Subcutaneous adipose tissue (tissue), 4 donors: ENCODE data around the gene LETM1. TPM values are rescaled to one million over a fixed set of nuclear protein-coding genes. Genes with fewer than 3 reads are reported as not detected.

Experiments
- CTCF ChIP-seq: fragments of 450-650 bp; IDR thresholded peaks from one replicate; pipeline ENCODE4 v1.5.1; 2016; ENCODE audit warnings: low read depth, mild to moderate bottlenecking, control low read depth, antibody characterized with exemption, moderate library complexity
- total RNA-seq, 4 donors: library from RNA; depleted of rRNA; stranded (reverse); fragments of >200 nt; gene quantifications; one replicate each; pipeline ENCODE4 v1.1.0, GENCODE V29; 2016

The LETM1 gene
- total RNA-seq, 4 donors from 2014 or later: 26.9 to 88.9 (median 30.0) TPM

- TF ChIP-seq CTCF: no peak
Observed at GRCh38 chr4:1765409-1766072, 90.4 kb downstream of the LETM1 start.

- TF ChIP-seq CTCF: no peak
Observed at GRCh38 chr4:1764670-1765069, 91.3 kb downstream of the LETM1 start.

GRCh38 chr4:1763550-1764080 is 92.3 kb downstream of the LETM1 start:
- no peak for TF ChIP-seq CTCF

DNA sequence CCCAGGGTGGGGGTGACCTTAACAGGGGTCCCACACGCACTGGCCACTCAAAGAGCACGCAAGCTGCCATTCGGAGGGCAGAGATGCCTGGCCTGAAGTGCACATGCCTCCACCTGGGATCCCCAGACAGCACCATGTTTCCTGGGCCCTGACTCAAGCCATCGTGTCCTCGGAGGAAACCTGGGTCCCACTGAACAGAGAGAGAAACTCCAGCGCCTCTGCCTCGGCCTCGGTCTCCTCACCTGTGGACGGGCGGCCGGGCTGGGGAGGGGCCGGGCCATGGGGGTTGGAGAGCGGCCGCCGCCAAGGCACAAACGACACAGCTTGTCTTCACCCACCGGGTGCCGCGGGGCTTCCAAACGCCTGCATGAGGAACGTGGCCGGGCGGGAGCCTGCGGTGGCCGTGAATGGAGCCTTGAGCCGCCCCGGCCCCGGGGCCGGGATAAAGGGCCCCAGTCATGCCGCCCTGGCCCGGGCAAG is 92.8 kb downstream of the LETM1 start:
- no peak for TF ChIP-seq CTCF

DNA sequence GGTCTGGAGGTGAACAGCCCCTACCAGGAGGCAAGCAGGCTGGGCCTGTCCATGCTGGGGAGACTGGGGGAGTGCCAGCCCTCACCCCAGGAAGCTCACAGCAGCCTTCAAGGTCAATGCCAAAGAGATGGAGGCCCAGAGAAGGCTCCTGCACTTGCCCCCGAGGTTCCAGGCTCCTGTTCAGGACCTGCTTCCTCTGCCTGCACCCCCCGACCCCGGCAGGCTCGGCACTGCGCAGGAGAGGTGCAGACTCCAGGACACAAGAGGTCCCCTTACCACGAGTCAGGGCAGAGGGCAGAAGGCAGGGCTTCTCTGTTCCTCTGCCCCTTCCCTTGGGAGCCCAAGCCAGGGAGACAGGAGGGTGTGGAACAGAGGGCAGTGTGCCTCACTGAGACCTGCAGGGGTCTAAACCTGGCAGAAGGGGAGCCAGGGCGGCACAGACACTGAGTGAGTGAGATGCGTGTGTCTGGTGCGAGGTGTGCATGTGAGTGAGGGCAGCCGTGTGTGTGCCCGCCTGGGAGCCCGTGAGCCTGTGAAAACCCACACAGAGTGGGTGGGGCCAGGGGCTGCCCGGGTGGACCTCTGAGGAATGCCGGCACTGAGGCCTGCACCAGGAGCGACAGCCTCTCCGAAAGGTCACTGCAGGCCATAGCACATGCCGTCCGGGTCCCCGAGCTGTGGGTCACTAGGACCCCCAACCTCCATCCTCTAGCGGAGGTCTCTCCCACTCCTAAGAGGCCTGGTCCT is 93.5 kb downstream of the LETM1 start:
- TF ChIP-seq CTCF: no peak

Other genes starting within 250 kb of the LETM1 start
- gene FAM53A, start 171.8 kb downstream of the LETM1 start, total RNA-seq: 1 to 10 TPM; 1.5 to 5.9 (median 3.8) TPM
- gene SLBP, start 143.8 kb downstream of the LETM1 start, total RNA-seq: 10 to 100 TPM; 33.2 to 41.1 (median 37.0) TPM
- 10 to 100 TPM; 21.0 to 65.4 (median 30.4) TPM for gene TMEM129, start 134.8 kb downstream of the LETM1 start, total RNA-seq
- gene TACC3, start 134.6 kb downstream of the LETM1 start, total RNA-seq: 10 to 100 TPM in 3 of 4 donors, 1 to 10 TPM in 1; 3.9 to 18.1 (median 15.4) TPM
- gene FGFR3, start 62.9 kb downstream of the LETM1 start, total RNA-seq: 1 to 10 TPM in 1 of 4 donors, under 1 TPM in 2, not detected in 1; 0.22 to 1.3 (median 0.94) TPM
- 10 to 100 TPM; 22.3 to 49.9 (median 33.7) TPM for gene NSD2, start 15.2 kb upstream of the LETM1 start, total RNA-seq
- gene NELFA, start 152.8 kb upstream of the LETM1 start, total RNA-seq: 10 to 100 TPM in 3 of 4 donors, 1 to 10 TPM in 1; 7.8 to 30.5 (median 16.3) TPM
- 100 to 1,000 TPM in 1 of 4 donors, 10 to 100 TPM in 2, 1 to 10 TPM in 1; 4.2 to 113 (median 13.8) TPM for gene NAT8L, start 203.2 kb upstream of the LETM1 start, total RNA-seq